ENCODE measurements around the gene SHOC1.

DNA sequence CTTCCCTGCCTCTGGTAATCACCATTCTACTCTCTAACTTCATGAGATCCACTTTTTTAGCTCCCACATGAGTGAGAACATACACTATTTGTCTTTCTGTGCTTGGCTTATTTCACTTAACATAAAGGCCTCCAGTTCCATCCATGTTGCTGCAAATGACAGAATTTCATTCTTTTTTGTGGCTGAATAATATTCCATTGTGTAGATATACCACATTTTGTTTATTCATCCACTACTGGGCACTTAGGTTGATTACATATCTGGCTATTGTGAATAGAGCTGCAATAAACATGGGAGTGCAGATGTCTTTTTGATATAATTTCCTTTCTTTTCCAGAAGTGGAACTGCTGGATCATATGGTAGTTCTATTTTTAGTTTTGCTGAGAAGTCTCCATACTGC is 28.7 kb downstream of the SHOC1 start:
- TF ChIP-seq, protein P1, sequence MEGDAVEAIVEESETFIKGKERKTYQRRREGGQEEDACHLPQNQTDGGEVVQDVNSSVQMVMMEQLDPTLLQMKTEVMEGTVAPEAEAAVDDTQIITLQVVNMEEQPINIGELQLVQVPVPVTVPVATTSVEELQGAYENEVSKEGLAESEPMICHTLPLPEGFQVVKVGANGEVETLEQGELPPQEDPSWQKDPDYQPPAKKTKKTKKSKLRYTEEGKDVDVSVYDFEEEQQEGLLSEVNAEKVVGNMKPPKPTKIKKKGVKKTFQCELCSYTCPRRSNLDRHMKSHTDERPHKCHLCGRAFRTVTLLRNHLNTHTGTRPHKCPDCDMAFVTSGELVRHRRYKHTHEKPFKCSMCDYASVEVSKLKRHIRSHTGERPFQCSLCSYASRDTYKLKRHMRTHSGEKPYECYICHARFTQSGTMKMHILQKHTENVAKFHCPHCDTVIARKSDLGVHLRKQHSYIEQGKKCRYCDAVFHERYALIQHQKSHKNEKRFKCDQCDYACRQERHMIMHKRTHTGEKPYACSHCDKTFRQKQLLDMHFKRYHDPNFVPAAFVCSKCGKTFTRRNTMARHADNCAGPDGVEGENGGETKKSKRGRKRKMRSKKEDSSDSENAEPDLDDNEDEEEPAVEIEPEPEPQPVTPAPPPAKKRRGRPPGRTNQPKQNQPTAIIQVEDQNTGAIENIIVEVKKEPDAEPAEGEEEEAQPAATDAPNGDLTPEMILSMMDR (IDR thresholded peaks at IDR 0.05) = no peak
- TF ChIP-seq POLR2A (IDR thresholded peaks at IDR 0.05) (no peak), POLR2AphosphoS5 (IDR thresholded peaks at IDR 0.05) (no peak)

Measured in breast epithelium (tissue), 3 donors.